Measurements from ENCODE around the gene CCDC167.
A peak's percentile ranks its signal among the peaks of the same experiment; 100 is the strongest.

CCDC167 gene

GRCh38 chr6:37499433-37500293 lies at the start of gene CCDC167:
Gene CCDC167, minus strand, starts transcription at chr6:37499893. Its CDS starts 30 bp downstream, at chr6:37499863.
- no peaks in the 10 kb centered on the region for H3K9me3 Mint-ChIP-seq
- peak within 1 kb of the TSS; percentile 98 for H3K27ac Mint-ChIP-seq
- peaks cover 2% of the 10 kb centered on the region for H3K27me3 Mint-ChIP-seq
- H3K4me1 Mint-ChIP-seq = peaks cover 98% of the 10 kb centered on the region
- DNase-seq = peak; percentile 98
- peak within 1 kb of the TSS; percentile 93 for H3K4me3 Mint-ChIP-seq
- peaks cover 18% of the 10 kb centered on the region for H3K36me3 Mint-ChIP-seq (ENCODE audit: low read depth)
- ATAC-seq = peak; percentile 78

- DNase-seq (no peak), ATAC-seq (no peak)
- peaks cover 45% of the 10 kb centered on the region for H3K4me1 Mint-ChIP-seq
- H3K27me3 Mint-ChIP-seq = peaks cover 2% of the 10 kb centered on the region
- H3K4me3 Mint-ChIP-seq = no peak overlapping the region
- H3K36me3 Mint-ChIP-seq (ENCODE audit: low read depth) = no peaks in the 10 kb centered on the region
- no peaks in the 10 kb centered on the region for H3K9me3 Mint-ChIP-seq
- H3K27ac Mint-ChIP-seq = no peak overlapping the region
These were observed 49.5 kb upstream of the CCDC167 start for GRCh38 chr6:37549154-37549553.

- Mint-ChIP-seq H3K4me1 (peaks cover 35% of the 10 kb centered on the region), H3K36me3 (ENCODE audit: low read depth) (no peaks in the 10 kb centered on the region), H3K9me3 (no peaks in the 10 kb centered on the region), H3K27me3 (peaks cover 2% of the 10 kb centered on the region), H3K27ac (no peak overlapping the region), H3K4me3 (no peak overlapping the region)
- no peak for DNase-seq
- no peak for ATAC-seq
These were observed 48.5 kb upstream of the CCDC167 start for GRCh38 chr6:37548067-37548674.

GRCh38 chr6:37547564-37548061 lies 47.9 kb upstream of the CCDC167 start:
- H3K4me1 Mint-ChIP-seq = peaks cover 30% of the 10 kb centered on the region
- H3K9me3 Mint-ChIP-seq = no peaks in the 10 kb centered on the region

GRCh38 chr6:37546141-37546871 lies 46.6 kb upstream of the CCDC167 start:
- DNase-seq (no peak), ATAC-seq (no peak)
- Mint-ChIP-seq H3K4me1 (peaks cover 34% of the 10 kb centered on the region), H3K36me3 (ENCODE audit: low read depth) (no peaks in the 10 kb centered on the region), H3K27ac (no peak overlapping the region), H3K9me3 (no peaks in the 10 kb centered on the region), H3K4me3 (no peak overlapping the region), H3K27me3 (peaks cover 2% of the 10 kb centered on the region)

More at GRCh38 chr6:37547564-37548061, 47.9 kb upstream of the CCDC167 start:
- ATAC-seq = no peak
- Mint-ChIP-seq H3K27ac (no peak overlapping the region), H3K36me3 (ENCODE audit: low read depth) (no peaks in the 10 kb centered on the region), H3K4me3 (no peak overlapping the region), H3K27me3 (peaks cover 2% of the 10 kb centered on the region)
- DNase-seq = no peak

GRCh38 chr6:37544530-37544929 lies 44.8 kb upstream of the CCDC167 start:
- H3K4me3 Mint-ChIP-seq = no peak overlapping the region
- peaks cover 42% of the 10 kb centered on the region for H3K4me1 Mint-ChIP-seq
- no peak for ATAC-seq

GRCh38 chr6:37543361-37543760 lies 43.7 kb upstream of the CCDC167 start:
- no peaks in the 10 kb centered on the region for H3K9me3 Mint-ChIP-seq
- ATAC-seq (no peak), DNase-seq (no peak)
- H3K4me3 Mint-ChIP-seq = no peak overlapping the region
- peaks cover 2% of the 10 kb centered on the region for H3K27me3 Mint-ChIP-seq
- H3K27ac Mint-ChIP-seq = no peak overlapping the region
- H3K36me3 Mint-ChIP-seq (ENCODE audit: low read depth) = no peaks in the 10 kb centered on the region
- peaks cover 46% of the 10 kb centered on the region for H3K4me1 Mint-ChIP-seq

More at GRCh38 chr6:37544530-37544929, 44.8 kb upstream of the CCDC167 start:
- Mint-ChIP-seq H3K36me3 (ENCODE audit: low read depth) (no peaks in the 10 kb centered on the region), H3K9me3 (no peaks in the 10 kb centered on the region), H3K27ac (no peak overlapping the region), H3K27me3 (peaks cover 2% of the 10 kb centered on the region)
- no peak for DNase-seq

GRCh38 chr6:37541346-37541745 lies 41.7 kb upstream of the CCDC167 start:
- Mint-ChIP-seq H3K27me3 (peaks cover 2% of the 10 kb centered on the region), H3K36me3 (ENCODE audit: low read depth) (no peaks in the 10 kb centered on the region), H3K27ac (no peak overlapping the region), H3K4me1 (peaks cover 28% of the 10 kb centered on the region), H3K4me3 (no peak overlapping the region), H3K9me3 (no peaks in the 10 kb centered on the region)
- no peak for DNase-seq
- ATAC-seq = no peak

GRCh38 chr6:37540390-37540789 lies 40.7 kb upstream of the CCDC167 start:
- Mint-ChIP-seq H3K36me3 (ENCODE audit: low read depth) (no peaks in the 10 kb centered on the region), H3K27ac (no peak overlapping the region)
- ATAC-seq = no peak

GRCh38 chr6:37540029-37540352 lies 40.3 kb upstream of the CCDC167 start:
- ATAC-seq (peak; percentile 57), DNase-seq (no peak)
- Mint-ChIP-seq H3K4me3 (no peak overlapping the region), H3K9me3 (no peaks in the 10 kb centered on the region), H3K4me1 (peaks cover 21% of the 10 kb centered on the region), H3K36me3 (ENCODE audit: low read depth) (no peaks in the 10 kb centered on the region), H3K27ac (no peak overlapping the region), H3K27me3 (peaks cover 2% of the 10 kb centered on the region)

More at GRCh38 chr6:37540390-37540789, 40.7 kb upstream of the CCDC167 start:
- no peak for DNase-seq
- peaks cover 21% of the 10 kb centered on the region for H3K4me1 Mint-ChIP-seq
- H3K9me3 Mint-ChIP-seq = no peaks in the 10 kb centered on the region
- H3K4me3 Mint-ChIP-seq = no peak overlapping the region
- H3K27me3 Mint-ChIP-seq = peaks cover 2% of the 10 kb centered on the region

- Mint-ChIP-seq H3K4me3 (no peak overlapping the region), H3K36me3 (ENCODE audit: low read depth) (no peaks in the 10 kb centered on the region), H3K27me3 (no peaks in the 10 kb centered on the region), H3K4me1 (peaks cover 18% of the 10 kb centered on the region), H3K27ac (no peak overlapping the region), H3K9me3 (no peaks in the 10 kb centered on the region)
- DNase-seq = no peak
- ATAC-seq = no peak
These were observed 39.7 kb upstream of the CCDC167 start for GRCh38 chr6:37539171-37540028.

- H3K4me1 Mint-ChIP-seq = peaks cover 22% of the 10 kb centered on the region
- no peak for DNase-seq
- no peaks in the 10 kb centered on the region for H3K36me3 Mint-ChIP-seq (ENCODE audit: low read depth)
- H3K9me3 Mint-ChIP-seq = no peaks in the 10 kb centered on the region
- H3K27me3 Mint-ChIP-seq = no peaks in the 10 kb centered on the region
- no peak overlapping the region for H3K4me3 Mint-ChIP-seq
- peak; percentile 38 for ATAC-seq
- no peak overlapping the region for H3K27ac Mint-ChIP-seq
These were observed 38.4 kb upstream of the CCDC167 start for GRCh38 chr6:37538107-37538506.

GRCh38 chr6:37537548-37537947 lies 37.9 kb upstream of the CCDC167 start:
- H3K27me3 Mint-ChIP-seq = no peaks in the 10 kb centered on the region
- no peak for ATAC-seq
- H3K27ac Mint-ChIP-seq = no peak overlapping the region

More at GRCh38 chr6:37537548-37537947, 37.9 kb upstream of the CCDC167 start:
- H3K4me1 Mint-ChIP-seq = peaks cover 22% of the 10 kb centered on the region
- no peaks in the 10 kb centered on the region for H3K9me3 Mint-ChIP-seq
- no peaks in the 10 kb centered on the region for H3K36me3 Mint-ChIP-seq (ENCODE audit: low read depth)
- H3K4me3 Mint-ChIP-seq = no peak overlapping the region
- no peak for DNase-seq
